ENCODE measurements around the gene WDR62.
"Not testable (repeated sequence)": the region's sequence is repeated elsewhere in the genome, so short reads cannot be mapped to it uniquely, and the experiment has no call there.

Gene WDR62

DNA sequence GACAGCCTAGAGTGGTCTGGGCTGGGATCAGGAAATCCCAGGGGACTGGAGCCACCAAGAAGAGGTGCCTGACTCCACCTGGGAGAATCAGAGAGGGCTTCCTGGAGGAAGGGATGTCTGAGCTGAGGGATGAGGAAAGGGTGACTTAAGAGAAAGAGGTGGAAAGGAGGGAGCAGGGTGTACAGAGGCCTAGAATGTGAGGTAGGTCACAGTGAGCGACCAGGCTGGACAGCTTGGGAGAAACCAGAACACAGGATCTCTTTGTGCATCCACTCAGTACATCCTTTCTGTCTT is 61.6 kb downstream of the WDR62 start:
- no peak for DNase-seq (ENCODE audit: low spot score)
- ChIA-PET POLR2A (ENCODE audit: low non-redundant PET) (no interaction called here), CTCF (no interaction called here)
- peak overlapping the region; percentile 91 for H3K27ac ChIP-seq
- no peak for TF ChIP-seq CTCF (conservative IDR thresholded peaks at IDR 0.05; ENCODE audit: low read depth)

DNA sequence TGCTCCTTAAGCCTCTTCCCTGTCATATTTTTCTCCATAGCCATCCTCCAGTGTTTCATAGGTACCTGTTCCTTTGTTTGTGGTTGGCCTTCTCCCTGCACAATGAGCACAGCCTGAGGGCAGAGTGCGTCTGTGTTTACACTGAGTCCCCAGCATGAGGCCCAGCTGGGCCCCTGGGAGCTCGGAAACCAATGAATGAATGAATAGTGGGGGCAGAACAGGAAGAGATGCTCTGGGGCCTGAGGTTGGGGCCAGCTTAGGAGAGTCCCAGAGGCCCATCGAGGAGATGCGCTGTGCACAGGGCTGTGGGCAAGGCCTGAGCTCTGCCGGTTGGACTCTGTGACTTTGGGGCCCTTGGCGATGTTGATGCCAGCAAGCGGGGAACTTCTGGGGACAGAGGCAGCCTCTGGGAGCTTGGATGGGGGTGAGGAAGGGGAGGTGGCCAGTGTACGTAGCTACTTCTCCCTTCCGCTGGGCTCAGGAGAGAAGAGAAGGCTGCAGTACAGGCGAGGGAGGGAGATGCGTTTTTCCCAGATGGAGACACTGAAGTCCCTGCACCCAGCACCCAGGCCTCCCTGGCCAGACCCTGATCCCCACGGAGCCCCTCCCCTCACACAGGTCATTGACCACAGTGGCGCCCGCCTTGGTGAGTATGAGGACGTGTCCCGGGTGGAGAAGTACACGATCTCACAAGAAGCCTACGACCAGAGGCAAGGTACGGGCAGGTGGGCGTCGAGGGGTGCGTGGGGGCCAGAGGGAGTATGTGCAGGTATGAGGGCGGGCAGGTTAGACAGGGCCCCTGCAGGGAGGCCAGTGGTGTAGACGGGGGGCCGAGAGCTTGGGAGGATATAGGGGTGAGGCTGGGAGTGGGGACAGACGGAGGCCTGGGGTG is 65.6 kb downstream of the WDR62 start:
- no peak overlapping the region for H3K27ac ChIP-seq
- no peak for TF ChIP-seq CTCF (conservative IDR thresholded peaks at IDR 0.05; ENCODE audit: low read depth)
- ChIA-PET CTCF (no interaction called here), POLR2A (ENCODE audit: low non-redundant PET) (no interaction called here)
- DNase-seq (ENCODE audit: low spot score): no peak

DNA sequence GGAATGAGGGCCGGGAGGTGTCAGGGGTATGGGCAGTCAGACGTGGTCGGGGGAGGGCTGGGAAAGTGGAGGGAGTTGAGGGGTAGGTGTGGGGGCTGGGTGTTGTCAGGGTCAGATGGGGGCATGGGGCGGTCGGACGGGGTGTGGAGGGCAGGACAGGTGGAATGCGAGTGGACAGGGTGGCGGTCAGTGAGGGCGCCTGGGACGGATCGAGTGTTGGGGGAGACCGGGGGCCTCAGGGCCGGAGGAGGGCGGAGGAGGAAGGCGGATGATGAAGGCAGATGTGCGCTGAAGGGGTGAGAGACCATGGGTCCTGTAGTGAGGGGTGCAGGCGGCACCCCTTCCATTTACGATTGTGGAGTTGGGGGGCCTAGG is 66.3 kb downstream of the WDR62 start:
- CTCF ChIA-PET: no interaction called here
- no peak for TF ChIP-seq CTCF (conservative IDR thresholded peaks at IDR 0.05; ENCODE audit: low read depth)
- H3K27ac ChIP-seq: no peak overlapping the region

GRCh38 chr19:36121486-36122124 is 66.9 kb downstream of the WDR62 start:
- ChIA-PET CTCF (no interaction called here), POLR2A (ENCODE audit: low non-redundant PET) (no interaction called here)
- no peak for DNase-seq (ENCODE audit: low spot score)
- H3K27ac ChIP-seq: no peak overlapping the region
- no peak for TF ChIP-seq CTCF (conservative IDR thresholded peaks at IDR 0.05; ENCODE audit: low read depth)

More for the DNA sequence above, 66.3 kb downstream of the WDR62 start:
- DNase-seq (ENCODE audit: low spot score): no peak
- POLR2A ChIA-PET (ENCODE audit: low non-redundant PET): no interaction called here

GRCh38 chr19:36125557-36125956 is 70.9 kb downstream of the WDR62 start:
- no peak for DNase-seq (ENCODE audit: low spot score)
- POLR2A ChIA-PET (ENCODE audit: low non-redundant PET): no interaction called here
- TF ChIP-seq CTCF (conservative IDR thresholded peaks at IDR 0.05; ENCODE audit: low read depth): no peak
- no peak overlapping the region for H3K27ac ChIP-seq
- CTCF ChIA-PET: no interaction called here

- POLR2A ChIA-PET (ENCODE audit: low non-redundant PET): interaction anchor here (0.6 to 0.9 kb wide), 3 partner anchors 9 to 27 kb away, joined by 3 to 4 read pairs (median 4); partner anchors contain the start of gene CAPNS1
- DNase-seq (ENCODE audit: low spot score): no peak
- no peak for TF ChIP-seq CTCF (conservative IDR thresholded peaks at IDR 0.05; ENCODE audit: low read depth)
- peak overlapping the region; percentile 97 for H3K27ac ChIP-seq
- CTCF ChIA-PET: interaction anchor here (0.6 to 2.9 kb wide), 9 partner anchors 14 to 82 kb away, joined by 3 to 32 read pairs (median 5); no protein-coding TSS in a partner anchor
Measured at GRCh38 chr19:36128392-36128736, 73.7 kb downstream of the WDR62 start.

DNA sequence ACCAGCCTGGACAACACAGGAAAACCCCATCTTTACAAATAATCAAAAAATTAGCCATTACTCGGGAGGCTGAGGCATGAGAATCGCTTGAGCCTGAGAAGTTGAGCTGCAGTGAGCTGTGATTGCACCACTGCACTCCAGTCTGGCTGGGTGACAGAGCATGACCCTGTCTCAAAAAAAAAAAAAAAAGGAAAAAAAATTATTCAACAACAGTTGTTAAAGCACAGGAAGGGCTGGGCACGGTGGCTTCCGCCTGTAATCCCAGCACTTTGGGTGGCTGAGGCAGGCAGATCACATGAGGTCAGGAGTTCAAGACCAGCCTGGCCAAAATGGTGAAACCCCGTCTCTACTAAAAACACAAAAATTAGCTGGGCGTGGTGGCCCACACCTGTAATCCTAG is 76.5 kb downstream of the WDR62 start:
- POLR2A ChIA-PET (ENCODE audit: low non-redundant PET): interaction anchor here (0.7 to 1.0 kb wide), 2 partner anchors 32 to 42 kb away, joined by 7 to 8 read pairs; no protein-coding TSS in a partner anchor
- CTCF ChIA-PET; DNase-seq (ENCODE audit: low spot score): not testable (repeated sequence)
- peak overlapping the region; percentile 75 for H3K27ac ChIP-seq

DNA sequence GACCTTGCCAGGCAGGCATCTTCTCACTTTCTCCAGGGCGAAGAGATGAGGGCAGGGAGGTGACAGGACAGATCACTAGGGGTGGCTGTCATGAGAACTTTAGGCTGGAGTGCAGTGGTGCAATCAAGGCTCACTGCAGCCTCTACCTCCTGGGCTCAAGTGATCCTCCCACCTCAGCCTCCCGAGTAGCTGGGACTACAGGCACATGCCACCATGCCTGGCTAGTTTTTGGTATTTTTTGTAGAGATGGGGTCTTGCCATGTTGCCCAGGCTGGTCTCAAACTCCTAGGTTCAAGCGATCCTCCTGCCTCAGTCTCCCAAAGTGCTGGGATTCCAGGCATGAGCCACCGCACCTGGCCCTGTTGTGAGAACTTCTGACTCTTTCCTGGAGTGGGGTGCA is 80.2 kb downstream of the WDR62 start:
- CTCF ChIA-PET: interaction anchor here (0.6 kb wide), 1 partner anchor 37 kb away, joined by 4 read pairs; no protein-coding TSS in a partner anchor
- not testable (repeated sequence) for DNase-seq (ENCODE audit: low spot score)
- peak overlapping the region; percentile 98; the same call in 1 of the 2 replicates for H3K27ac ChIP-seq
- POLR2A ChIA-PET (ENCODE audit: low non-redundant PET): interaction anchor here (0.7 kb wide), 1 partner anchor 1183 kb away, joined by 4 read pairs; no protein-coding TSS in a partner anchor
